HEK293T (cell line): ENCODE measurements around the gene MACROD2.

Experiments
- ARNT ChIP-seq: fragments of 450-650 bp; IDR thresholded peaks from 2 replicates; pipeline ENCODE4 v1.6.1; 2017; ENCODE audit warnings: mild to moderate bottlenecking
- BHLHE40 ChIP-seq: fragments of 450-650 bp; IDR thresholded peaks from 2 replicates; pipeline ENCODE4 v1.6.1; 2016; ENCODE audit warnings: mild to moderate bottlenecking, moderate library complexity, borderline replicate concordance
- ELF4 ChIP-seq: fragments of 450-650 bp; IDR thresholded peaks from 2 replicates; pipeline ENCODE4 v1.6.1; 2017; ENCODE audit warnings: antibody characterized with exemption
- FOXK2 ChIP-seq: fragments of 450-650 bp; IDR thresholded peaks from 2 replicates; pipeline ENCODE4 v1.6.1; 2016; ENCODE audit warnings: mild to moderate bottlenecking
- FOXM1 ChIP-seq: fragments of 450-650 bp; IDR thresholded peaks from 2 replicates; pipeline ENCODE4 v1.6.1; 2017; ENCODE audit warnings: mild to moderate bottlenecking, borderline replicate concordance
- HDGF ChIP-seq: fragments of 450-650 bp; IDR thresholded peaks from 2 replicates; pipeline ENCODE4 v1.6.1; 2017; ENCODE audit warnings: antibody characterized with exemption, borderline replicate concordance
- NFRKB ChIP-seq: fragments of 450-650 bp; IDR thresholded peaks from 2 replicates; pipeline ENCODE4 v1.6.1; 2016; ENCODE audit warnings: mild to moderate bottlenecking, moderate library complexity
- SP1 ChIP-seq: fragments of 450-650 bp; IDR thresholded peaks from 2 replicates; pipeline ENCODE4 v1.6.1; 2017

DNA sequence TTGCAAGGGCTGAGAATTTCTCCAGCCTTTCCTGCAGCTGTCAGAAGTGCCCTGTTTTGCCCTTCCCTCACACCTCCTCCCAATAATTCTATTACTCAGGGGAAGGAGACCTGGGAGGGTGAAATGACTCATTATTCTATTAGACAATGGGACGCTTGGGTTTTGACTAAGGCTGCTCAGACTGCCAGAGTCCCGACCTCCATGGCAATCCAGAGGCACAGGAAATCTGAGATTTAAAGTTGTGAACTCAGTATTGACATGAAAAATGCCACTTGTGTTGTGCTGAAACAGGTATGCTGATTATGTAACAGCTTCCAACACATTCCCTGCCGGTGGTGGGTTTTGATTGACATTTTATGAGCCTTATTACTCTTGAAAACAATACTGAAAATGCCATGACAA lies 967.9 kb downstream of the MACROD2 start:
- TF ChIP-seq BHLHE40 (no peak), ELF4 (no peak), FOXK2 (no peak), HDGF (no peak), FOXM1 (no peak), ARNT (no peak), SP1 (no peak), NFRKB (no peak)
